Progenitor cell of endocrine pancreas (in vitro differentiated cells): ENCODE measurements around the gene CD274. TPM values are rescaled to one million over a fixed set of nuclear protein-coding genes. Genes with fewer than 3 reads are reported as not detected.

Experiments
- DNase-seq: peaks from one replicate; pipeline ENCODE4 v3.0.0; 2021; ENCODE audit warnings: low spot score; ENCODE audit not compliant: unreplicated experiment
- H3K27ac Mint-ChIP-seq: 2 replicates; pipeline ENCODE4 v1.8.0; 2021; ENCODE audit warnings: mild to moderate bottlenecking, moderate library complexity, mixed read lengths
- H3K27me3 Mint-ChIP-seq: 2 replicates; pipeline ENCODE4 v1.8.0; 2021; ENCODE audit warnings: mixed read lengths
- H3K36me3 Mint-ChIP-seq: 2 replicates; pipeline ENCODE4 v1.8.0; 2022; ENCODE audit warnings: mixed read lengths; ENCODE audit not compliant: insufficient read depth
- H3K4me1 Mint-ChIP-seq: 2 replicates; pipeline ENCODE4 v1.8.0; 2021; ENCODE audit warnings: low read depth, mixed read lengths
- H3K4me3 Mint-ChIP-seq: 2 replicates; pipeline ENCODE4 v1.8.0; 2021; ENCODE audit warnings: low read depth, mild to moderate bottlenecking, moderate library complexity, mixed read lengths
- H3K9me3 Mint-ChIP-seq: 2 replicates; pipeline ENCODE4 v1.8.0; 2021; ENCODE audit warnings: low read depth, mixed read lengths
- total RNA-seq: library from RNA; stranded (reverse); gene quantifications from 2 replicates; pipeline ENCODE4 v1.2.1, GENCODE V29; 2021
- TF ChIP-seq, protein P1 (sequence below): fragments of 200-600 bp; sonication (generic); IDR thresholded peaks from one replicate; pipeline ENCODE4 v1.5.0; 2021; ENCODE audit warnings: antibody characterized with exemption, mild to moderate bottlenecking; ENCODE audit not compliant: unreplicated experiment

CD274 gene
- total RNA-seq, 1 donor from 2014 or later: 0.29 TPM

DNA sequence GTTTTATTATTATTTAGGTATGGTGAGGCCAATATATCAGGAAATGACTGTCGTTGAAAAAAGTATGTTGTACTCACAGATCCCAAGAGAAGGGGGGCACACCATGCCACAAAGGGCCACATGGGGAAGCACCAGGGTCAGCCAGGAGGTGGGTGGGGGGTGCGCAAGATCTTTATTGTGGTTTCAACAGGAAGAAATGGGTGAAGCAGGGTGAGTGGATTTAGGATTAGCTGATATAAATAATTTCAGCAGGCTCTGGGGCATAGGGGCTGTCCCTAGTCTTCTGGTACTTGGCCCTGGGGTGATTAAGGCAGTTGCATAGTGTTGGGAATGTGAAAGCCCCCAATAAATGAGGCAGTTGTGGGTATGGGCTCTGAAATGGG, 68.6 kb downstream of the CD274 start:
- H3K36me3 Mint-ChIP-seq: no peaks in the 10 kb centered on the region
- H3K4me1 Mint-ChIP-seq: no peaks in the 10 kb centered on the region
- DNase-seq: no peak
- no peaks in the 10 kb centered on the region for H3K9me3 Mint-ChIP-seq
- H3K4me3 Mint-ChIP-seq: no peak overlapping the region
- TF ChIP-seq, protein P1, sequence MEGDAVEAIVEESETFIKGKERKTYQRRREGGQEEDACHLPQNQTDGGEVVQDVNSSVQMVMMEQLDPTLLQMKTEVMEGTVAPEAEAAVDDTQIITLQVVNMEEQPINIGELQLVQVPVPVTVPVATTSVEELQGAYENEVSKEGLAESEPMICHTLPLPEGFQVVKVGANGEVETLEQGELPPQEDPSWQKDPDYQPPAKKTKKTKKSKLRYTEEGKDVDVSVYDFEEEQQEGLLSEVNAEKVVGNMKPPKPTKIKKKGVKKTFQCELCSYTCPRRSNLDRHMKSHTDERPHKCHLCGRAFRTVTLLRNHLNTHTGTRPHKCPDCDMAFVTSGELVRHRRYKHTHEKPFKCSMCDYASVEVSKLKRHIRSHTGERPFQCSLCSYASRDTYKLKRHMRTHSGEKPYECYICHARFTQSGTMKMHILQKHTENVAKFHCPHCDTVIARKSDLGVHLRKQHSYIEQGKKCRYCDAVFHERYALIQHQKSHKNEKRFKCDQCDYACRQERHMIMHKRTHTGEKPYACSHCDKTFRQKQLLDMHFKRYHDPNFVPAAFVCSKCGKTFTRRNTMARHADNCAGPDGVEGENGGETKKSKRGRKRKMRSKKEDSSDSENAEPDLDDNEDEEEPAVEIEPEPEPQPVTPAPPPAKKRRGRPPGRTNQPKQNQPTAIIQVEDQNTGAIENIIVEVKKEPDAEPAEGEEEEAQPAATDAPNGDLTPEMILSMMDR: no peak
- no peaks in the 10 kb centered on the region for H3K27me3 Mint-ChIP-seq
- no peak overlapping the region for H3K27ac Mint-ChIP-seq

Other genes starting within 250 kb of the CD274 start
- not detected in 2 replicates for gene INSL4, start 219.1 kb upstream of the CD274 start, total RNA-seq
- gene RLN2, start 145.8 kb upstream of the CD274 start, total RNA-seq: 4.0 and 4.4 TPM in 2 replicates
- gene RLN1, start 110.7 kb upstream of the CD274 start, total RNA-seq: 0.91 and 1.2 TPM in 2 replicates
- gene PLGRKT, start 12.6 kb upstream of the CD274 start, total RNA-seq: 16.8 and 18.9 TPM in 2 replicates
- not detected in 2 replicates for gene PDCD1LG2, start 60.0 kb downstream of the CD274 start, total RNA-seq
- gene RIC1, start 178.6 kb downstream of the CD274 start, total RNA-seq: 24.2 and 25.1 TPM in 2 replicates